ENCODE results near the gene NOLC1.

Gene NOLC1

DNA sequence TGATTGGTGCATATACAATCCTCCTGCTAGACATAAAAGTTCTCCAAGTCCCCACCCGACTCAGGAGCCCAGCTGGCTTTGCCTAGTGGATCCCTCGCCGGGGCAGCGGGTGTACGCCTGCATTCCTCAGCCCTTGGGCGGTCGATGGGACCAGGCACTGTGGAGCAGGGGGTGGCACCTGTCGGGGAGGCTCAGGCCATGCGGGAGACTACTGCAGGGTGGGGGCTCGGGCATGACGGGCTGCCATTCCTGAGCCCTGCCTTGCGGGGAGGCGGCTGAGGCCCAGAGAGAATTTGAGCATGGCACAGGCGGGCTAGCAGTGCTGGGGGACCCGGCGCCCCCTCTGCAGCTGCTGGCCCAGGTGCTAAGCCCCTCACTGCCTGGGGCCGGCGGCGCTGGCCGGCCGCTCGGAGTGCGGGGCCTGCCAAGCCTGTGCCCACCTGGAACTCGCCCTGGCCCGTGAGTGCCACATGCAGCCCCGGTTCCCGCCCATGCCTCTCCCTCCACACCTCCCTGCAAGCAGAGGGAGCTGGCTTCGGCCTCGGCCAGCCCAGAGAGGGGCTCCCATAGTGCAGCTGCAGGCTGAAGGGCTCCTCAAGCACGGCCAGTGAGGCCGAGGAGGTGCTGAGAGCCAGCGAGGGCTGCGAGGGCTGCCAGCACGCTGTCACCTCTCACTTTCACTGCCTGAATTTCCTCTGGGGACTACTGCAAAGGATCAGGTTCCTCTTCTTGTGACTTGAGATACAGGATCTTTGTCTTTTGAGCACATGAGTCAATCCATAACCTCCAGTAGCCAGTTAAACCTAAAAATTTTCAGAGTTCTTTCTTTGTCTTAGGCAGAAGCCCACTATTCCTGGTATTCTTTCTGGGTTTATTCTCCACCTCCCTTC, 48.8 kb downstream of the NOLC1 start:
- in situ Hi-C loops (cut with MboI; ENCODE audit: low sequenced_read_pairs): no loop called here

DNA sequence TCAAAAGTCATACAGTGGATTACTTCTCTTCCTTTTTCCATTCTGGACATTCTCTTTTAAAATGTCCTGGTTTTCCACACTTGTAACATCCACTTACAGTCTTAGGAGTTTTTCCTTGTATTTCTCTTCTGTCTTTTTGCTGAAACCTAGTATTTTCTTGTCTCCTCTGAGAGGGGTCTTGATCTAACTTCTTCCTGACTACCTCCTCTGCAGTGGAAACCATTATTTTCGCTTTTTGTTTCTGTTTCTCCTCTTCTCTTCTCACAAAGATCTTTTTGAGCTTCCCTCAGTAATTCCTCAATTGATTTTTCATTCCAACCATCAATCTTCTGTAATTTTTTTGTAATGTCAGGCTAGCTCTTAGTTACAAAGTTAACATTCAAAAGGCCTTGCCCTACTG, 50.2 kb downstream of the NOLC1 start:
- in situ Hi-C loops (cut with MboI; ENCODE audit: low sequenced_read_pairs): no loop called here

DNA sequence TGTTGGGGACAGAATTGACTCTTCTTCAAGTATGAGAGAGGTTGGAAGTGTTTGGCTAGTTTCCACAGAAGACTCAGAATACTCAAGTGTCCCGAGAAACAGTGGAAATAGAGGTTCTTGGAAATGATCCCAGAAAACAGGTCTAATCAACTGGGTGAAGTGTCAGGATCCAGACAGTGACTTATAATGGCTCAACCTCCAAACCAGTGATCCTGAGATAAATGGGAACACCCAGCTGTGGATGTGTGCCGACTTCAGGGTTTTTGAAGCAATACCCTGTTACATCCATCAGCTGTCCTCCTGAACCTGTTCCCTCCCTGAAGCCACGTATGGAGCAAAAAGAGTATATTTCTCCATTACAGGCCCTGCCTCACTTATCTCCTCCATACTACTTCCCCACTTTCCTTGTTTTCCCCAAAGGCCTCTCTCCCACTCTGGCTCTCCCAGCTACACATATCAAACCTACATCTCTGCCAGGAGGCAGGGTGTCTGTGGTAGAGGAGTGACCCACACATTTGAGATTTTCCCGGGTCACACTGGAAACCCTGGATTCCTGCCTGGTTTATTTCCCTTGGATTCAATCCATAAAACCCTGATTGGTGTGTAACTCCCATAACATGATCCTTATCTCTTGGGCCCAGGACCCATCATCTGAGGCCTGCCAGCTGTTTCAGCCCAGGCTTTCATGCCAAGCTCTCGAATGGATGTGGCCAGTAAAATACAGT, 56.3 kb downstream of the NOLC1 start:
- in situ Hi-C loops (cut with MboI; ENCODE audit: low sequenced_read_pairs): no loop called here

DNA sequence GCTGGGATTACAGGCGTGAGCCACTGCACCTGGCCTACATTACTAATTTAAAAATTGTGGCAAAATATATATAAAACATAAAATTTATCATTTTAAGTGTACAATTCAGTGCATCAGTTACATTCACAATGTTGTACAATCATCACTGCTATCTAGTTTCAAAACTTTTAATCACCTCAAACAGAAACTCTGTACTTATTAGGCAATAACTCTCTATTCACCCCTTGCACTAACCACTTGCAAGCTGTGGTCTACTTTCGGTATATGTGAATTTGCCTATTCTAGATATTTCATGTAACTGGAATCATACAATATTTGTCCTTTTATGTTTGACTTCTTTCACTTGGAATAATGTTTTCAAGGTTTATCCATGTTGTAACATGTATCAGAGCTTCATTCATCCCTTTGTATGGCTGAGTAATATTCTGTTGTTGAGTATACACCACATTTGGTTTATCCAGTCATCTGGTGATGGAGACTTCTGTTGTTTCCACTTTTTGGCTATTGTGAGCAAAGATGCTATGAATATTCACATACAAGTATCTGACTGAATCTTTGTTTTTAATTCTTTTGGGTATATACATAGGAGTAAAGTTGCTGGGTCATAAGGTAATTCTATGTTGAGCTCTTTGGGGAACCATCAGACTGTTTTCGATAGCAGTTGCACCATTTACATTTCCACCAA, 59.6 kb downstream of the NOLC1 start:
- in situ Hi-C loops (cut with MboI; ENCODE audit: low sequenced_read_pairs): no loop called here

Measured in HL-60/S4 (cell line).